Hematopoietic multipotent progenitor cell treated with erythropoietin and hydrocortisone succinate and interleukin-3 and kit ligand, for 4 days (in vitro differentiated cells): Measurements from ENCODE around the gene CDKAL1.
"Not testable (repeated sequence)": the region's sequence is repeated elsewhere in the genome, so short reads cannot be mapped to it uniquely, and the experiment has no call there.

Experiments
- DNase-seq: peaks from one replicate; pipeline ENCODE4 v3.0.0-alpha.2; 2015

Gene CDKAL1

DNA sequence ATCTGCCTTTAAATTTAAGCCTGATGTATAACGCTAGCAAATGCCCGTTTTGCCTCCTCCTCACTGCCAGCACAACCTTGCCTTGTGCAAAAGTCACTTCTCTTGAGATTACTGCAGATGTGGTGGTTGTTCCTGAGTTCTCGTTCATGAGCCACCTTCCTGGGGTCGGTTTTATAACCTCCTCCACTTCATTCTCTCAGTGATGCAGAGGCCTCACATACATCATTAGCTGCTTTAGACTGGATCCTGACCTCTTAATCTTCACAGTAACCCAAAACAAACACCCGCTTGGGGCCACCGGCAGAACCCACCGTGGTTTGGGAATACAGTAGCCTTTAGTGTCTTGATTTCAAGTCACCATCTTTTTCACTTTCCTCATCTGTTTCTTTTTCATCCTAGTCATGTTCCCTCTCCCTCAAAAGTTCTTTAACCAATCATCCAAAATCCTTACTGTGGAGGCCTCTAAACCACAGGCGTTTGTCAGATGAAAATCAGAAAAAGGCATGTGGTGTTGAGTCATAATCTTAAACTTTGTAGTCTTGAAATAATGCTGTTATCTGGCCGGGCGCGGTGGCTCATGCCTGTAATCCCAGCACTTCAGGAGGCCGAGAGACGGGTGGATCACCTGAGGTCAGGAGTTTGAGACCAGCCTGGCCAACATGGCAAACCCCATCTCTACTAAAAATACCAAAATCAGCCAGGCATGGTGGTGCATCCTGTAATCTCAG lies 629.0 kb downstream of the CDKAL1 start:
- peak; percentile 66 for DNase-seq

DNA sequence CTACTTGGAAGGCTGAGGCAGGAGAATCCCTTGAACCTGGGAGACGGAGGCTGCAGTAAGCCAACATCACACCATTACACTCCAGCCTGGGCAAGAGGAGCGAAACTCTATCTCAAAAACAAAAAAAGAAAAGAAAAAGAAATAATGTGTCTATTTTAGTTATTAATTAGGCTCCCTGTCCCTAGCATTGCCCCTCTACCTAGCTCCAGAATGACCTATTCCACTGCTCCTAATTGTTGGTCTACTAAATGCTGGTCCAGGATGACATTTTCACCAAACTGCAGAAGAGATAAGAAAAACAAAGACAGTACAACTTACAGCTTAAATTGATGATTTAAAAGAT lies 629.6 kb downstream of the CDKAL1 start:
- no peak for DNase-seq

GRCh38 chr6:21164768-21165326 lies 630.6 kb downstream of the CDKAL1 start:
- DNase-seq: peak; percentile 6

DNA sequence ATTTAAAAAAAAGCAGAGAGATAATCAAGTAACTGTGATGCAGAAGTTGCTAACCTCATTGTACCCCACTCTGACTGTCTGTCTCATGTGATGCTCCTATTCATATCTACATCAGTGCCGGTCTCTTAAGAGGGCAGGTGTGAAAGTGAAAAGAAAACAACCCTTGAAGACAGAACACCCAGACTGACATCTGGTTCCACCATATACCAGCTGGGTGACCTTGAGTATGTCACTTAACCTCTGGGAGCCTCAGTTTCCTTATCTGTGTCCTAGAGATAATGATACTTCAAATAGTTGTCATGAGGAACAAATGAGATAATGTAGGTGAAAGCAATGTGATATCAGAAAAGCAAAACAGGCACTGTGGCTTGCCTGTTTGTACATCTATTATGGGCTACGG lies 632.5 kb downstream of the CDKAL1 start:
- DNase-seq: no peak

- DNase-seq: no peak
These were observed 633.5 kb downstream of the CDKAL1 start for GRCh38 chr6:21167790-21168189.

DNA sequence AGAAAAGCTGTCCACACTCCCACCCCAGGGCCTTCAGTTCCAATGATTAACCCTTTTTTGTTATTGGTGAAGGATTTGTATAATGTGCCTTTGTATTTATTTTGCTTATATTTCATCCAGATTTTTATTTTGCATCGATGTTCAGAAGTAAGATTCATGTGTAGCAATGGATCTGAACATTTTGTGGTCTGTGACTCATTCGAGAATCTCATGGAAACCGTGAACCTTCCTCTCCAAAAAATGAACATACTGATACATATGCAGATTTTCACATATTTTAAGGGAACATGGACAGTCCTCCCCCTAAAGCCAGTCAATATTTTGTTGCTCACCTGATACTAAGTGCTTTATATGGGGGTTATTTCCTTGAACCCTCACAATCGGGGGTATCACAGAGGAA lies 637.5 kb downstream of the CDKAL1 start:
- no peak for DNase-seq

GRCh38 chr6:21173031-21173430 lies 638.8 kb downstream of the CDKAL1 start:
- DNase-seq: no peak

DNA sequence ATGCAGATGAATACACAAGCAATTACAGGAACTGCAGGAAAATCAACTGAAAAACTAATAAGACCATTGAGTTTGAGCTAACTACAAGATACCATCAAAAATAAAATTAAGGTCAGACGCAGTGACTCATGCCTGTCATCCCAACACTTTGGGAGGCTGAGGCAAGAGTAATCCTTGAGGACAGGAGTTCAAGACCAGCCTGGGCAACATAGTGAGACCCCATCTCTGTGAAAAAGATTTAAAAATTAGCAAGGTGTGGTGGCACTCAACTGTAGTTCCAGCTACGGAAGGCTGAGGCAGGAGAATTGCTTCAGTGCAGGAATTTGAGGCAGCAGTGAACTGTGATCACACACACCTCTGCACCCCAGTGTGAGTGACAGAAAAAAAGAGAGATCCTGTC lies 639.4 kb downstream of the CDKAL1 start:
- DNase-seq: no peak

- no peak for DNase-seq
These were observed 641.9 kb downstream of the CDKAL1 start for GRCh38 chr6:21176197-21176596.

GRCh38 chr6:21180155-21180554 lies 645.9 kb downstream of the CDKAL1 start:
- DNase-seq: no peak

- no peak for DNase-seq
These were observed 646.6 kb downstream of the CDKAL1 start for GRCh38 chr6:21180800-21181337.

- no peak for DNase-seq
These were observed 647.6 kb downstream of the CDKAL1 start for GRCh38 chr6:21181866-21182265.

DNA sequence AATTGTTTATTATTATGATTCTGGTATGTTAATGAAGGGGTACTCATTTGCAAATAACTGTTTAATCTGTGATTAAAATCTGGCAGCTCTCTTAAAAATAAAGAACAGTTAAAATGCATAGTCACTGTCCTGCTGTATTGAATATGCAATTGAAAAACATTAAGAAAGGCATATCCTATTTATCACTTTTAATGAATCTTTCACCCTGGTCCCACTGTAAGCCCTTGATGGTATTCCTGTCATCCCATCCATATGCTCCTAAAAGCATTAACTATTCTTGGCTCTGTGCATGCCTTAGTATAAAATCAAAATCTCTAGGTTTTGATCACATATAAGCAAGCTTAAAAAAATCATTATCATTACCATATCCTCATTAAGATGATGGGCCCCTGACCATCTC lies 648.3 kb downstream of the CDKAL1 start:
- no peak for DNase-seq

DNA sequence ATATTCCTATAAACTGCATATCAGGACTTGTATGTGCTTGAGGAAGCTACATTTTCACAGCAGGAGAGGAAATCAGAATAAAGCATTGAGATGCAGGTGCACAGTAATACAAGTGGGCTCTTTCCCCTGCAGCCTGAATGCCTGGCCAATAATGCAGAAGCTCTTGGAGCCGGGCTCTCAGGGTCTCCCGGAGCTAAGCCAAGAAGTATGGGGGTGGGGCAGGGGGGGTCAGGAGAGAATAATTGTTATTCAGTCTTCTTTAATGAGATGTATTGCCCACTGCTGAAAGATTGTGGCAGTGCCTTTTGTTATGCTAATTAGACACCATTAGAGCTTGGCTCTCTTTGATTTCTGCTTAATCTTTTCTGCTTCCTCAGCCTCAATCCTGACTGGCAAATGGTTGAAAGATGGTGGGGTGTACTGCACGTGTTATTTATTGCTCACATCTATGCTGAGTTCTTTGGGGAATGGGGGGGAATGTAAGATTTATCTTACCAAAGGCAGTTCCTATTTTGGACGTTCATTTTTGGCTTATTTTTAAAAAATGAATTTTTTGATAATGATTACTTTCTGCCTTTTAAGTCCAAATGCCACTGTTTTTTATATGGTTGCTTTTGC lies 651.7 kb downstream of the CDKAL1 start:
- no peak for DNase-seq

DNA sequence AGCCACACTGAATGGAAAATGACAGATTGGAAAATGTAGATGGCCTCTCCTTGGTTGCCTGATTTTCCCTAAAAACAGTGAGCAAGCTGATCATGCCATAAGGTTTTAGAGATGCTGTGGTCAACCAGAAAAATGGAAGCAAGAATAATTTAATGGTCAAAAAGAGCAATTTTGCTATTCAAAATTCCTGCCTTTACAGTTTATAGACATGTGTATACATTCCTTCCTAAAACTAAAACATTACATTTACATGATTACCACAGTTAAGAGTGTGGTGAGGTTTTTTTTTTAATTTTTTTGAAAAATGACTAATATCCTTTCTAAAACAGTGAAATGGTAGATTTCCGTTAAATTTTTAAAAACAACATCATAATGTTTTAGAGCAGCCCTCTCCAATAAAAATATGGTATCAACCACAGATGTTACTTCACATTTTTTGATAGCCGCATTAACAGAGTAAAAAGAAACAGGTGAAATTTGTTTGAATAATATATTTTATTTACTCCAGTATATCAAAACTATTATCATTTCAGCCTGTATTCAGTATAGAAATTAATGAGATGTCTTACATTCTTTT lies 652.3 kb downstream of the CDKAL1 start:
- DNase-seq: no peak

GRCh38 chr6:21187485-21187884 lies 653.2 kb downstream of the CDKAL1 start:
- DNase-seq: no peak

GRCh38 chr6:21188505-21189223 lies 654.4 kb downstream of the CDKAL1 start:
- no peak for DNase-seq

GRCh38 chr6:21189759-21190158 lies 655.5 kb downstream of the CDKAL1 start:
- DNase-seq: no peak

- DNase-seq: no peak
These were observed 656.4 kb downstream of the CDKAL1 start for GRCh38 chr6:21190701-21191100.

DNA sequence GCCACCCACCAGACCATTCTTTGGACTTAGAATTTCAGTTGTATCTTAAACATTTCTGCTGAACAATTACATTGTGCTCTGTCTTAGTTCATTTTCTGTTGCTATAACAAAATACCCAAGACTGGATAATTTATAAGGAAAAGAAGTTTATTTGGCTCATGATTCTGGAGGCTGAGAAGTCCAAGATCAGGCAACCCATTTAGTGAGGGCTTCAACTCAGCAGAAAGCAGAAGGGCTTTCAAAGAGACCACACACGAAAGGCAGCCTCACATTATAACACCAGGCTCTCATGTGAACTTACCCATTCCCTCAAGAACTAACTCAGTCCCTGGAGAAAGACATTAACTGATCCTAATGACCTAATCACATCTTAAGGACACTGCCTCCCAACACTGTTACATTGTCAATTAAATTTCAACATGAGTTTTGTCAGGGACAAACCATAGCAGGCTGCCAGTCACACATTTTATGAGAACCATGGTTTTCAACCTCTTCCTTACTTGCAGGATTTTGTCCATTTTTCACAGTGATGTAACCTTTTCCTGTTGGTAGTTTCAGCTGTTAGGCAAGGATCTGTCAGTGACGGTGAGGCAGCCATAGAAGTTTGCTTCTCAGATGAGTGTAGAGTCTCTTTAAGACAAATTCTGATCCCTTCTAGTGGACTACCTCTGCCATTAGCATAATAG lies 659.7 kb downstream of the CDKAL1 start:
- no peak for DNase-seq

DNA sequence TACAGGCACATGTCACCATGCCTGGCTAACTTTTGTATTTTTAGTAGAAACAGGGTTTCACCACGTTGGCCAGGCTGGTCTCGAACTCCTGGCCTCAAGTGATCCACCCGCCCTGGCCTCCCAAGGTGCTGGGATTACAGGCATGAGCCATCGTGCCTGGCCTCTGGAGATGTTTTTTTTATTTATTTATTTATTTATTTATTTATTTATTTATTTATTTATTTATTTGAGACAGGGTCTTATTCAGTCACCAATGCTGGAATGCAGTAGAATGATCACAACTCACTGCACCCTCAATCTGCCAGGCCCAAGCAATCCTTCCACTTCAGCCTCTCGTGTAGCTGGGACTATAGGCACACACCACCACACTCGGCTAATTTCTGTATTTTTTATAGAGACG lies 661.0 kb downstream of the CDKAL1 start:
- DNase-seq: not testable (repeated sequence)

- DNase-seq: no peak
These were observed 663.9 kb downstream of the CDKAL1 start for GRCh38 chr6:21198032-21198640.
